HG03439 (cell line): ENCODE results near the gene PRRT4.

Experiments used
- ATAC-seq: cut with Tn5 transposase; IDR thresholded peaks from one replicate; pipeline ENCODE4 v1.9.1; 2021; ENCODE audit warnings: mild to moderate bottlenecking, moderate library complexity; ENCODE audit not compliant: unreplicated experiment

PRRT4 gene

DNA sequence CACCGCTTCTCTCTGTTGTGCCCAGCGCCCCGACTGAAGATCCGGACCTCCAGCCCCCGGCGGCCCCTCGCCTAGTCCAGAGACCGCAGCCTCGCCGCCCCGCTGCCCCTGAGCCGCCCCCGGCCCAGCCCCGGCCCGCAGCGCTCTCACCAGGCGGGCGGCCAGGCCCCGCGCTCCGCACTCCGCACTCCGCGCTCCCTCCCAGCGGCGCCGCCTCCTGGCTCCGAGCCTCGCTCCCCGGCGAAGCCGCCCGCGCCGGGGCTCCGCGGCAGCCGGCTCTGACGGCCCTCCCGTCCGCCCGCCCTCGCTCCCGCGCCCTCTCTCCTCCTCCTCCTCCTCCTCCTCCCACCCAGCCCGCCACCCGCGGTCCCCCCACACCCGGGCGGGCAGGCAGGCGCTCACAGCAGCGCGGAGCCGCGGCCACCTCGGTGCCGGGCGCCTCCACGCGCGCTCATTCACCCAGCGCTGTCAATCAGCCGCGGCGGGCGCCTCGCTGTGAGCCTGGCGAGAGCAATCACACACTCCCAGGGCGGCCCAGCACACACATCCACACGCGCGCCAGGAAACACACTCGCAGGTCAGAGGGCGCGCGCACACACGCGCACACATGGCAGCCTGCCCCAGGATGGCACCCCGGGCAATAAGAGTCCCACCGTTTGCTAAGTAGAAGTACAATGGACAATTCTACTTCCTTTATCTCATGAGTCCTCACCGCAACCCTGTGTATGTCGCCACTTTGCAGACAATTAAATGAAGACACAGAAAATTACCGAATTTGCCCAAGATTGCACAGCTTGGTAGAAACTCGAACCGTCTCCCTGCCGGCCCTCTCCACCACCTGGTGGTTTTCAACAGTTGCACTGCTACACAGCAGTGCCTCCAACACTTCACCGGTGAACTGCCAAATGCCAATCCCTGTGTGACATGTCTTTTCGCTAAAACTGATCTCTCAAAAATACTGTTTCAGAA is at the start of gene PRRT4:
PRRT4 (minus strand) TSS at position 280 of the 969 bp plus-strand sequence.
- ATAC-seq, result no peak

DNA sequence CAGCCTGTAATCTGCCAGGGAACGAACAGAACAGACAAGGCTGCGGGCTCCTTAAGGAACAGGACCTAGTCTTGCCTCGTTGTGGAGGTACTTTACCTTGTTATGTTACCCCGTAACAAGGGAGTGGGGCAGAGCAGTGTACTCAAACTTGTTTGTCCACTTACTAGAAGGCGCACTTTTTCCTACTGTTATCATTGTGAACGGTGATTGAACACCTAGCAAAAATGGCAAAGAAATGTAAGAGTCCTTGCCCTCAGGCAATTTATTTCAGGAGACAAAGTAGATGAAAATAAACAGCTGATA is 48.9 kb upstream of the PRRT4 start:
- peak; percentile 1 for ATAC-seq

DNA sequence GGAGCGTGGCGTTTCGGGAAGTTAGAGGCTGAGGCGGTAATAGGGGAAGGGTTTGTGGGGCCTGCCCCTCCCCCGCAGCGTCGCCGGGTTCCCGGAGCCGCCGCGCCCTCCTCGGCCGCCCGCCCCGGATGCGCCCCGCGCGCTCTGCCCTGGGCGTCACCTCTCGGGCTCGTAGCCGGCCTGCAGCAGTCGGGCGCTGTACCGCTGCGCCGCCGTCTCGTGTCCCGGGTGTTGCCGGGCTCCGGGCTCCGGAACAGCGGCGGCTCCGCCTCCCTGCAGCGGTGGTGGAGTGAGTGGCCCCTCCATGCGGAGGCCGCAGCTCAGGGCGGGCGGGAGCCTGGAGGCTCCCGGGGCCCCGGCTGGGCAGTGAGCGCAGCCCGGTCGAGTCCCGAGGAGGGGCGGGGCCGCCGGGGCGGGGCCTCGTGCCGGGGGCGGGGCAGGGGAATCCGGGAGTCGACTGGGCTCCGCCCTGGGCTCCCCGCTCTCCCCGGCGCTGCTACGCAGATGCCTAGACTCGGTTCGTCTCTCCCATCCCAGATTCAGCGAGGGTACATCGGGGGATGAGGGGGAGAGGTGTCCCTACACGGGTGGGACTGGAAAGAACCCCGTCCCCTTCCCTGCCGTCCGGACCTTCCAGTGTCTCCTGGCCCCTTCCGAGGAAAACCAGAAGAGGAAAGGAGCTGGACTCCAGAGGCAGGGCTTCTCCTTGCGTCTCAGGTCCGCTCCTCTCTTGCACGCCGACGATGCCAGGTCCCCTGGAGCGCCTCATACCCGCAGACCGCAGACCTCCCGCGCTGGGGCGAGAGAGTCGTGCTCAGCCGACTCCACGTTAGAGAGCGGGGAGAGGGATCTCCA is 48.3 kb upstream of the PRRT4 start, which contains the start of gene IMPDH1:
IMPDH1 (minus strand) TSS at position 387 of the 855 bp plus-strand sequence; CDS start at position 306, 81 bp downstream.
- peak; percentile 73 for ATAC-seq

DNA sequence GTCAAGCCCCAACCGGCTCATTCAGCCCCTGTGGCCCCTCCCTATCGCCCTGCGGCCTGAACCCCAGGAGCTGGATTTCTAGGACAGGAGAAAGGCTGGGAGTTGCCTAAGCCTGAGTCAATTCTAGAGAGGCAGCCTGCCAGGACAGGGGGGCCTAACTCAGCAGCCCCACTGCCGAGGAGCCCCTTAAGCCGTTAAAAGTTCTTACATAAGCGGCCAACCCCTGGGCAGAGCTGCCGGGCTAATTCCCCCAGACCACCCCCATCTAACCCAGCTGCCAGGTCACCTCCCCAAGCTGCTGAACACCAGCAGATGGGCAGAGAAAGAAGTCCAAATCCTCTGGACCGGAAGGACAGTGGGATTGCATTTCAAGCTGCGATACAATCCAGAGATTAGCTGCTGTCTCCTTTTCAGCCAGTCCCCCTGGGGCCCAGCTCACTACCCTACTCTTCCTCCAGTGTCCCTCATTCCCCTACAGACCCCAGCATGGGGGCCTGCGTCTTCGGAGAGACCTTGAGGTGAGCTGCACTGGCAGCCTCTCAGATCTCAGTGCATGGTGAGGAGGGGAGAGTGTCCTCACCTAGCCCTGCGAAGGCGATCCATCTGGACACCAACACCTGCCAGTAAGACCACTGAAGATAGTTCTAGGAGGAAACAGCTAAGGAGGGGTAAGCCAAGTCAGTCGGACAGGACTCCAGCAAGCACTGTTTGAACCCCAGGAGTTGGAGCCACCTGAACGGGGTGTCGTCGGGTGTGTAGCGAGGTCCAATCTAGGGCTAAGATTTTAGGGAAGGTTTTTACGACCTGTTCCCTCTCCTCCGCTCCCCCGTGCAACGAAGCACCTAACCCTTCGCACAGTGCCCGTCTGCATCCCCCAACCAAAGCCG is 47.5 kb upstream of the PRRT4 start:
- ATAC-seq, result peak; percentile 0

DNA sequence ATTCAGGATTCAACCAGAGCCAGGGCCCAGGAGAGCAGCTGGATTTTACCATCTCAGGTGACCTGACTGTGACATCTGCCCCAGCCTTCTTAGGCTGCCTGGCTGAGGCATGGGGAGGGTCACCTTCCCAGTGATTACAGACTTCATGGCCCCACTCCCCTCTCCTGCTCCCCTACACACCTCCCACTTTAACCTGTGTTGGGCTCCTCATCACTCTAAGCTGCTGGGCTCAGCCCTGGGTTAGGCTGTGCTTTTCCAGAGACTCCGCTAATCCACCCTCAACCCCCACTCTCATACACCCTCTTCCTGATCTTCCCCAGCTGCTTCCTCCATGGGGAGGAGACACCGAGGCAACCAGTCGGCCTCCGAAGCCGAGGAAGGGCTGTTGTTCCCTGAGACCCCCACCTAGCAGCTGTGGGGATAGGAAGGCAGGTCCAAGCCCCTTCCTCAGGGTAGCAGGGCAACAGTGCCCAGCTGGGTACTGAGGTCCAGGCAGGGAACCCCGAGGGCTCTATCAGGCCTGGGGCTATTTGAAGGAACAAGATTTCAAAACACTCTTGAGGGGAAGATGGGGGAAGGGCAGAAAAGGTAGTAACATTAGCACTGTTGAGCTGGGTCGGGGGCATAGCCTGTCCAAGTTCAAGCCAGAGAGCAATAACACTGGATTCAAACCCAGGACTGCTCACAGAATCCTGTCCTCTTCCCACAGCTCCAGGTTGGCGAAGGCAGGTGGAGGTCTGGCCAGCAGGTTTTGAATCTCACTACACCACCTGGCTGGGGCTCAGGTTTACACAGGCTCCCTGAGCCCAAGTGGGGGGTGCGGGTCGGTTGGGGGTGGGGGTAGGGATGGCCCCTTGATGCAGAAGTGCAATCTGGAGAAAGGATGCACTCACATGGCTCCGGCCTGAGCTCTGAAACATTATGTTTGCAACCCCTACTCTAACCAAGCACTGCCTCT is 46.5 kb upstream of the PRRT4 start:
- ATAC-seq, result no peak

DNA sequence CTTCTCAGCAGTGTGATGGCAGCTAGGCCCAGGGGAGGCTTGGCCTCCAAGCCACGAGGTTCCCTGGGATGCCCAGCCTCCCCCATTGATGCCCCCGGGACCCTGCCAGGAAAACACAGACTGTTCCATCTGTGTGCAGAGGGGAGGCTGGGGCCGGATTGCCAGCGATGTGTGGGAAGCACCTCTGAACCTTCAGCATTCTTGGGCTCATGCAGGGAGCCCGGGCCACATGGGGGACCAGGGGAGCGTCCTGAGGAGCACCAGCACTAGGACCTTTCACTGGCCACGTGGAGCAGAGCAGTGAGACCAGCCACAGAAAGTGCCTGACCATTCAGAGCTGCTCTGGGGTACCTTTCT is 45.7 kb upstream of the PRRT4 start:
- no peak for ATAC-seq

DNA sequence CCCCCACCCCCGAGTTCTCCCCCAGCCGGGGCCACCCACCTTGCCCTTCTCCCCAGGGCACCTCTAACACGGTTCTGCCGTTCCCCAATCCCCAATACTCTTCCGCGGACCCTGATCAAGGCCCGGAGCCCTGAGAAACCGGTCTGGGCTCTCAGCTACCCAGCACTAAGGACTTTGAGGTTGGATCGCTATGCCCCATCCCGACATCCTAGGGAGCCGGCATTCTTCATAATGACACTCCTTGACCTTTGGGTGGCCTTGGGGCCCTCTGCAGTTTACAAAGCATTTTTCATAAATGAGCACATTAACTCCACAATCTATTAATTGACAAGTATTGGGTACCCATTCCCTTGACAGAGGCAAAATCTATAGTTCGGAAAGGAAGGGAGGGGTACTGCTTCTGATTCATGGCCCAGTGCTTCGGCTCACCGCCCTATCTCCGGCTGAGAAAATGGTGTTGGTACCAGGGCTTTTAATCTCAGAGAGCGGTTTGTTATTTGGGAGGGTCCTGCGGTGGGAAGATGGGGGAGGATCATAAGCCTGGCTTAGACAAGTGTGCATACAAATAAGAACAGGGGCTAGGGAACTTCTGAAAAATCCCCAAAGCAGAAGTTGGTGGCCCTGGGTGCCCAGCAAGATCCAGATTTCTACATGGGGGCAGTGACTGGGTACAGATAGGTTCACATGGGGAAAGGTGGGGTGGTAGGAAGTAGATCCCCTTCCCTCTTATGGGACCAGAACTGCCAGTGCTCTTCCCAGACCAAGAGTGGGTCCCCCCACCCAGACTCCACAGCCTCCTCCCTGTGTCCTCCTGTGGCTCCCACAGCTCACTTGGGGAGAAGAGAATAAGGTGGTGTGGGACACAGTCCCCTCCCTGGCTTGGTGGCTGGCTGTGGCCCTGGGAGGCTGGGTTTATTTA is 45.1 kb upstream of the PRRT4 start:
- no peak for ATAC-seq

DNA sequence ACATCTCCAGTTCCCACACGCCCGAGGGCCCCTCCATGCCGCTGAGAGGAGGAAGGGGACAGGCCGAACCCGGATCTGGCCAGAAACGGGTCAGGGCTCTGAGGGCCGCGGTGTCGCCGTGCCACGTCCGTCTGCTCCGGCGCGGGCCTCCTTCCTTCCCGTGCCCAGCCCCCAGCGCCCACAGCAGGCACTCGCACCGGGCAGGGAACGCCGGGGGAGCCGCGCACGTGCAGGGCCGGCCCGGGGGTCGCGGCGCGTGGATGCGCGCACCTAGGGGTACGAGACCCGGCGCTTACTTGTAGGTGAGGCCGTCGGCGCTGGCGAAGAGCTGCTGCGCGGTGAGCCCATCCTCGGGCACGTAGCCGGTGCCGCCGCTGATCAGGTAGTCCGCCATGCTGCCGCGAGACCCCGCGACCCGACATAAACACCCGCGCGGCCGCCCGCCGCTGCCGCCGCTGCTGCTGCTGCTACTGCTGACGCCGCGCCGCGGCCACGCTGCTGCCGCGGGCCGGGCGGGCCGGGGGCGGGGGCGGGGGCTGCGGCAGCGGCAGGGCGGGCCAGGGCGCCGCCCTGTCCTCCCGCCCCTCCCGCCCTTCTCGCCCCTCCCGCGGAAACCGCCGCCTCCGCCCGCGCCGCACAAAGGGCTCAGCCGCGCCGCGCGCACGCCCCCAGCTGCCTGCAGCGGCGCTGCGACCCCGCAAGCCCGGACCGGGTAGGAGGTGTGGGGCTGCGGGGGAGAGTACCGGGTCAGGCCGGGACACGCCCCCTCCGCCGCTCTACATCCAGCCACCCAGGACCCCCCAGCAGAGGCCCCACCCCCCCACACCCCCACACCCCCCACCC is 44.2 kb upstream of the PRRT4 start:
- ATAC-seq, result no peak

DNA sequence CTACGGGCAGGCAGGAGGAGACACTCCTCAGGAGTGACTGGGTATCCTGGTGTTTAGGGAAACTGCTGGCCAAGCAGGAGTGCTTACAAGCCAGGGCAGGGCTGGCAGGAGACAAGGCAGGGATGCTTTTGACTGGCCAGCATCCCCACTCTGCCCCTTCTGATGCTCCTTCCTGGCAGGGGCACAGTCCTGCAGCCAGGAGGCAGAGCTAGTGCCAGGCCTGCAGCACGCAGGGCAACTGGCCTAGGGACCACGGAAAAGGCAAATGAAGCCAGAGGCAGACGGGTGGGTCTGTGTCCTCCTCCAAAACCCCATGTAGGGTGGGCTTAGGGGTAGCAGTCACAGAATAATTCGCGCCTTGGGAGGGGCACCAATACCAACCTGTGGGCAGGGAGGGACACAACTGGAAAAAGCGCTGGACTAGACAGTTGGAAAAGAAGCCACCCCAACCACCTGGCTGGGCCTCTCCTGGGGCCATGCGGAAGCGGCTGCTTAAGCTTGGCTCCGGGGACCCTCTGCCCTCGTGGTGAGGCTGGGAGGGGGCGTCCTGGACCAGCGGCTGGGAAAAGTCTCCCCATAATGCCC is 43.5 kb upstream of the PRRT4 start:
- no peak for ATAC-seq

DNA sequence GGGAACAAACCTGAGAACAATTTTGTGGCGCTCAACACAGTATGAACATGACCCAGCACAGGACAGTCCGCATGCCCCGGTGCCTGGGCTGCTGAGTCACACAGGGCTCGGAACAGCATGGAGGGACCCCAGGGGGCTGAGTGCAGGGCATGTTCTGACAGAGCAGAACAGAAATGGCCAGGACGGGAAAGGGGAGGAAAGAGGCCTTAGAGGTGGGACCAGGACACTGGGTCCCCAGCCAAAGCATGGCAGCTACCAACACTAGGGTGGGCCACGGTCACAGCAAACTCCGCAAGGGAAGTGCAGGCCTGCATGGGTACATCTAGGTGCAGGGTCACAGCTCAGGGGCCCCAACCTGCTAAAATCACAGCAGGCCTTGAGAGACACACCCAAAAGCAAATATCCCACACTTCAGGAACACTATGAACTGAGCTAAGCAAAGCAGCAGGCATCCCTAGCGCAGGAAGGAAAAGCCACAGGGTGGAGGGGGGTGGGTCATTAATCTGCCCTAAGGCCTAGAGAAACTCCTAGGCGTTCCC is 42.7 kb upstream of the PRRT4 start:
- no peak for ATAC-seq

DNA sequence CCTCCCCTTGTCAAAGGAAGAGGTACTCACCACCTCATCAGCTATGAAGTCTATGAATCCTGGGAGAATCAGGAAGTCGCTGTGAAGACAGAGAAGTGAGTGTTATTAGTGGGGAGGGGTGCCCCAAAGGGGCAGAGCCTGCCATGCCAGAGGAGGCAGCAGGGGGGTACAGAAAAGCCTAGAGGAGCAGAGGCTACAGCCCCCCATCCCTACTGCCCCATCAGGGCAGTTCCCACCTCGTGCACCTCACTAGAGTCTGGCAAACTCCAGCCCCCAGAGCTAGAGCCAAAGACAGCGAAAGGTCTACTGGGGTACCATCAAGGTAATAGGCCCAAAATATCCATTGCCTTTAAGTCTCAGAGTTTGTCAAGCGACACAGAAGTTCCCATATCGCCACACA is 42.2 kb upstream of the PRRT4 start:
- no peak for ATAC-seq

DNA sequence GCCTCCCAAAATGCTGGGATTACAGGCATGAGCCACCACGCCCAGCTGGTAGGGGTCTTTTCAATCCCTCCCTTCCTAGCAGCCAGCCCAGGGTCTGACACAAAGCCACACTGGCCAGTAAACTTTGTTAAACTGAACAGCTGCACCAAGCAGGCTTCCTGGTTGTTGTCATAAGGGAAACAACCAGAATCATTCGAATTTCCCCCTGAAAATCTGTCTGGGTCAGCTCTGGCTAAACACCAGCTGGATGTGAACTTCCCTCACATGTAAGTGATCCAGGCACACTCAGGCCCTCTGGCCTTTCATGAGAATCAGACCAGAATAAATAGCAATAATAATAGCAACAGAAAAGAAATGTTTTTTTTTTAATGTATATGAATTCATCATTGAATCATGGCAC is 40.9 kb upstream of the PRRT4 start:
- no peak for ATAC-seq

DNA sequence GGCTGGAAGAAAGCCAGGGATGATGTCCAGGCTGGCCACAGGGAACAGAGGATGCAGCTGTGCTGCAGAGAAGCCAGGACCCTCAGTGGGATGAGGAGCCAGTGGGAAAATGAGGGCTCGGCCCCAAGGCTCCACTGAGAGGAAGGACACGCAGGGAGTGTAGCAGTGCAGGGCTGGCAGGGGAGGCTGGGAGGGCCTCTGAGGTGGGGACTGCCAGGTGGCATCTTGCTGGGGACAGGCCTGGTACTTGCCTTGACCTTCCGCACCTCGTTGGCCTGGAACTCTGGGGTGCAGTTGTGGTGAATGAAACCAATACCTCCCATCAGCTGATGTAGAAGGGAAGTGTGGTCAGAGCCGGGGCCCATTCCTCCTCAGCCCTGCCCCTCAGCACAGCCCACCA is 39.1 kb upstream of the PRRT4 start:
- no peak for ATAC-seq

DNA sequence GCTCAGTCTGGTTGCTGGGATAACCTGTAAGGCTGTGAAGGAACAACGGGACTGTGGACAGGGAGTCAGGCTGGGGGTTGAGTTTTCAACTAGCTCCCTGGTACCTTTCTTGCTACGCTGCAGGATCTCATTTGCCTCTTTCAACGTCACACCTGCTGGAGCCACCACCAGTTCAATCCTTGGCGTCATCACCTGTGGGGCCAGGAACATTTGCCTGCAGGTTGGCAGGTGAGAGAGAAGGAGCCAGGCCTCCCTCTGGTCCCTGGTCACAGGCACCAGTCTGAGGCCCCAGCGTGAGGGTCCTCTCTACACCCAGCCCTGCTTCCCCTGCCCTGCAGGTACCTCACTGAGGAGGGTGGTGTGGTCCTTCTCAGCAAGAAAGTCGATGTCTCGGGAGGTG is 38.5 kb upstream of the PRRT4 start:
- ATAC-seq, result no peak

DNA sequence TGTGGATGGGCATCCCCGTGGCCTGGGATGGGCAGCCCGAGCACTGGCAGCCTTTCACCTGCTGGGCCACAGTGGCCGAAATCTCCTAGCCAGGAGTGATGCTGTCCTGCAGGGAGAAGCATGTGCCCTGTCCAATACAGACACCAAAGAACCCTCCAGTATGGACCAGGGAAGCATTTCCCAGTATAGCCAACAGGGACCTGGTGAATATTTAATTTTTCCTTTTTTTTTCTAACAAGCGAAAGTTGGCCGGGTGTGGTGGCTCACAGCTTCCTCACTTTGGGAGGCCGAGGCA is 37.3 kb upstream of the PRRT4 start:
- no peak for ATAC-seq

DNA sequence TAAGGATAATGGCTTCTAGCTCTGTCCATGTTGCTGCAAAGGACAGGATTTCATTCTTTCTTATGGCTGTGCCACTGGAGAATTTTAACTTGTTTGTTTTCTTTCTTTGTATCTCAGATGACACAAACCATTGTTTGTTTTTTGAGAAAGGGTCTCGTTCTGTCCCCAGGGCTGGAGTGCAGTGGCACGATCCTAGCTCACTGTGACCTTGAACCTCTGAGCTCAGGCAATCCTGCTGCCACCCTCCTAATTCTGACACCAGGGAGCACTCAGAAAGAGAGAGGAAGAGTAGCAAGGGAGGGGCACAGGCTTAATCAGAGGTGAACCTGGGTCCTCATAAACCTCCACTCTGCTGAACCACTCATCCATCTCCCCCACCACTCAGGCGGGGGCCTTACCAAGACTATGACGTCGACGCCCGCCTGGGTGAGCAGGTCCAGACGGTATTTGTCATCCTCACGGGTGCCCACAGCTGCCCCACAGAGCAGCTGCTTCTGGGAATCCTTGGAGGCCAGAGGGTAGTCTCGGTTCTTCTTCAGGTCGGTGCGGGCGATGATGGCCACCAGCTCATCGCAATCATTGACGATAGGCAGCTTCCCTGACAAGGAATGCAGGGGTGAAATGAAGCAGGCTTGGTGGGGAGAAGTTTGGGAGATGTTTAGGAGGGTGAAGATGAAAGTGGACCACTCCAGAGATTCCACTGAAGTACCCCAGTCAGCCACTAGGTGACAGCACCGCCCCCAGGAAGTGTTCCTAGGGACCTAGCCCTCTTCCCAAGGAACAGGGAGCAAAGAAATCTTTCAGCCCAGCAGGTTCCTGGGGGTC is 36.7 kb upstream of the PRRT4 start:
- no peak for ATAC-seq

DNA sequence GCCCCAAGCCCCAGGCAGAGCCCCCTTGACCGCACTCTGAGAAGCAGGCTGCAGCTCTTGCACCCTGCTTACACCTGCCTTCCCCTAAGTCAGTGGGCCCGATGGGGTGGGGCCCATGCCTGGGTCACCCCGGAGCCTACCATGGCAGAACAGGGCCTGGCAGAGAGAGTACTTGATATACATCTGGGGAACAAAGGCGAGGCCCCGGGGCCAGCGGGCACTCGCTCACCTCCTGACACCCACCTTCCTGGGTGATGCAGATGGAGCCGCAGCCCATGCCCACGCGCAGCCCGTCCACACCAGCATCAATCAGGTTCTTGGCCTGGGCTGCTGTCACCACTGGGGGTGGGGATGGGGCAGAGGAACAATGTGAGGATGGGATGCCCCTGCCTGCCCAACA is 34.9 kb upstream of the PRRT4 start:
- no peak for ATAC-seq
